ENCODE measurements around the gene KRT31. TPM values are rescaled to one million over a fixed set of nuclear protein-coding genes. Genes with fewer than 3 reads are reported as not detected.

The KRT31 gene
- total and polyA plus RNA-seq, 2 of the 8 experiments (the other 6 are each of a cell fraction or from before 2014, with no cell fraction given), result not detected

DNA sequence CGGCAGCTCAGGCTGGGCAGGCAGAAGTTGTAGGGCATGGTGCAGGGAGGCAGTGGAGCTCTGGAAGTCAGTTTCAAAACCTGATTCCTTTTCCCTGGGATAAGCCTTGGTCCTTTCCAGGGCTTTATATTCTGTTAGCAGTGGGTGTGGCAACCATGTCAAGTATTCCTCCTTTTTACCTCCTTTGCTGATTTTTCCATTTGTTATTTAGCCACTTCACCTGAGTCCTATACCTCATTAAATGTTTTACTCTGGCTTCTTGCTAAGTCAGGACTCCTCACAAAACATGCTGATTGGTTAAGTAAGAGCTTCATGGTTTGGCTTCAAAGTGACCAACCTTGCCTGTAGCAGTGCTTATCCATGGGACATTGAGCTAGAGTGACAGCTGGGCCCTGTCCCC, 27.7 kb downstream of the KRT31 start, which contains the start of gene KRT33B:
Gene KRT33B (minus strand): TSS at position 101 of the 400 bp plus-strand sequence. CDS start 63 bp downstream, at position 38.
- POLR2A ChIA-PET (ENCODE audit: partially characterized antibody), result interaction anchor here (0.7 kb wide), 1 partner anchor 9 kb away, joined by 3 read pairs; no protein-coding TSS in a partner anchor

More for the DNA sequence above, 27.7 kb downstream of the KRT31 start, which contains the start of gene KRT33B:
- no peak within 1 kb of the TSS for H2AFZ ChIP-seq (ENCODE audit: low read length)
- H3K18ac ChIP-seq (ENCODE audit: extremely low read depth, low read length), result no peak within 1 kb of the TSS
- H4K20me1 ChIP-seq (replicated peaks in 1 of 2; ENCODE audit: control insufficient read depth in 1 of 2, insufficient read depth in 2 of 2, low read length in 2 of 2), result no peaks in the 10 kb centered on the region
- no peak within 1 kb of the TSS for H3K23ac ChIP-seq (ENCODE audit: insufficient read length)
- H3K4me2 ChIP-seq (ENCODE audit: insufficient read depth in 1 of 2, low read depth in 2 of 2, low read length in 2 of 2), result no peak within 1 kb of the TSS
- H3K79me2 ChIP-seq (ENCODE audit: control insufficient read depth in 1 of 2, insufficient read depth in 2 of 2, low read length in 2 of 2), result no peaks in the 10 kb centered on the region
- no peak within 1 kb of the TSS for H3K4ac ChIP-seq (replicated peaks; ENCODE audit: insufficient read length, low read depth, low read length)
- H2BK120ac ChIP-seq (replicated peaks; ENCODE audit: low read depth, low read length), result no peak within 1 kb of the TSS
- H3K36me3 ChIP-seq (ENCODE audit: control insufficient read depth in 2 of 4, insufficient read depth in 4 of 4, low read length in 3 of 4), result no peaks in the 10 kb centered on the region
- H3K27me3 ChIP-seq (replicated peaks in 1 of 4; ENCODE audit: control insufficient read depth in 3 of 4, extremely low read depth in 1 of 4, insufficient read depth in 3 of 4, low read length in 3 of 4), result no peaks in the 10 kb centered on the region
- no peak for TF ChIP-seq SP2 (IDR thresholded peaks at IDR 0.05; ENCODE audit: low read length)
- no peak for TF ChIP-seq KDM5A (IDR thresholded peaks at IDR 0.05; ENCODE audit: low read length)
- no peak for TF ChIP-seq SP1 (IDR thresholded peaks at IDR 0.05; ENCODE audit: low read depth, low read length)
- no peaks in the 10 kb centered on the region for H3K9me3 ChIP-seq (ENCODE audit: insufficient read depth in 2 of 2, low read depth in 1 of 2, low read length in 1 of 2)
- DNase-seq (ENCODE audit: low read depth in 1 of 2, low spot score in 2 of 2) (no peak), FAIRE-seq (no peak)
- peaks cover 1% of the 10 kb centered on the region; the same call in 1 of the 2 replicates for H3K23me2 ChIP-seq (ENCODE audit: low read depth, low read length)
- no peak within 1 kb of the TSS for H4K8ac ChIP-seq (ENCODE audit: extremely low read depth, insufficient read depth, low read length)
- 92% methylated on average over 1 of the region's 1 CpG; no CpG with 5 or more reads in 1 of the 2 experiments for WGBS, 2 experiments (ENCODE audit: extremely low coverage in 1 of 2, insufficient coverage in 1 of 2, insufficient read length in 1 of 2, insufficient replicate concordance in 2 of 2, low coverage in 1 of 2, low lambda C conversion rate in 2 of 2, missing lambda C conversion rate in 1 of 2)
- H2BK15ac ChIP-seq (ENCODE audit: low read length), result no peak within 1 kb of the TSS
- no peaks in the 10 kb centered on the region for H3K4me1 ChIP-seq (replicated peaks in 1 of 4; ENCODE audit: control insufficient read depth in 3 of 4, insufficient read depth in 4 of 4, low read length in 3 of 4)
- no peaks in the 10 kb centered on the region for H3K79me1 ChIP-seq (ENCODE audit: low read depth, low read length)
- no peak within 1 kb of the TSS for H3K56ac ChIP-seq (replicated peaks; ENCODE audit: insufficient read length, low read depth, low read length)
- no peak within 1 kb of the TSS for H3K14ac ChIP-seq (ENCODE audit: insufficient read length)
- H2BK20ac ChIP-seq (ENCODE audit: low read length), result no peak within 1 kb of the TSS
- H4K5ac ChIP-seq (ENCODE audit: insufficient read length, low read depth, low read length), result no peak within 1 kb of the TSS
- no peak within 1 kb of the TSS for H4K91ac ChIP-seq (replicated peaks; ENCODE audit: insufficient read length, low read length)
- CTCF ChIA-PET (ENCODE audit: partially characterized antibody), result interaction anchor here (0.6 to 2.4 kb wide), 4 partner anchors 26 to 342 kb away, joined by 3 to 7 read pairs (median 4); no protein-coding TSS in a partner anchor
- H2BK5ac ChIP-seq (ENCODE audit: low read depth, low read length), result no peak within 1 kb of the TSS
- no peak within 1 kb of the TSS for H2AK5ac ChIP-seq (ENCODE audit: low read depth, low read length)
- no peak within 1 kb of the TSS for H3K4me3 ChIP-seq (ENCODE audit: extremely low read depth in 1 of 4, insufficient read depth in 2 of 4, low read depth in 3 of 4, low read length in 4 of 4)
- H3K9ac ChIP-seq (replicated peaks in 1 of 4; ENCODE audit: extremely low read depth in 1 of 4, low read depth in 3 of 4, low read length in 3 of 4), result no peak within 1 kb of the TSS
- no peak within 1 kb of the TSS for H3K27ac ChIP-seq (ENCODE audit: low read depth, low read length)
- no peak within 1 kb of the TSS for H2BK12ac ChIP-seq (ENCODE audit: low read depth, low read length)
